ENCODE results near the gene KLKB1. TPM values are rescaled to one million over a fixed set of nuclear protein-coding genes. Genes with fewer than 3 reads are reported as not detected.

The KLKB1 gene
- total RNA-seq, 1 donor from 2014 or later: not detected

DNA sequence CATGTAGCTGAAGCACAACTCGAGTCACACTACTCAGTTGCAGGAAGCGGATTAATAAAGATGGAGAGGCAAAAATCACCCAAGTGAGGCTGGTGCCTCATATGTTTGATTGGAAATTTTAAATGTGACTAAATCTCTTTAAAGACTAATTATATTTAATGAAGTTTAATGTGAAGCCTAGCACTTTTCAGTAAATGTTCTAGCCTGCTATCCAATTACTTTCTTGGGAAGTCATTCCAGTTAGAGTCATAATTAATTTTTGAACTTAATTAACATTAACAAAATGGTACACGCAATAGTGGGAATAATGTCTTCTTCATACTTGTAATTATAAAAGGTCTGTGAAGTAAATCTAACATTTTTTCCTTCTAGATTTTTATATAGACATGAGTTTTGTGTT, 59.3 kb downstream of the KLKB1 start:
- Mint-ChIP-seq H3K4me1 (no peaks in the 10 kb centered on the region), H3K4me3 (no peak overlapping the region), H3K27ac (no peak overlapping the region), H3K36me3 (no peaks in the 10 kb centered on the region), H3K9me3 (no peaks in the 10 kb centered on the region), H3K27me3 (ENCODE audit: low read depth) (peaks cover 12% of the 10 kb centered on the region)
- no peak for DNase-seq (ENCODE audit: low spot score in 2 of 2, unreplicated experiment in 2 of 2)
- TF ChIP-seq, protein P1, sequence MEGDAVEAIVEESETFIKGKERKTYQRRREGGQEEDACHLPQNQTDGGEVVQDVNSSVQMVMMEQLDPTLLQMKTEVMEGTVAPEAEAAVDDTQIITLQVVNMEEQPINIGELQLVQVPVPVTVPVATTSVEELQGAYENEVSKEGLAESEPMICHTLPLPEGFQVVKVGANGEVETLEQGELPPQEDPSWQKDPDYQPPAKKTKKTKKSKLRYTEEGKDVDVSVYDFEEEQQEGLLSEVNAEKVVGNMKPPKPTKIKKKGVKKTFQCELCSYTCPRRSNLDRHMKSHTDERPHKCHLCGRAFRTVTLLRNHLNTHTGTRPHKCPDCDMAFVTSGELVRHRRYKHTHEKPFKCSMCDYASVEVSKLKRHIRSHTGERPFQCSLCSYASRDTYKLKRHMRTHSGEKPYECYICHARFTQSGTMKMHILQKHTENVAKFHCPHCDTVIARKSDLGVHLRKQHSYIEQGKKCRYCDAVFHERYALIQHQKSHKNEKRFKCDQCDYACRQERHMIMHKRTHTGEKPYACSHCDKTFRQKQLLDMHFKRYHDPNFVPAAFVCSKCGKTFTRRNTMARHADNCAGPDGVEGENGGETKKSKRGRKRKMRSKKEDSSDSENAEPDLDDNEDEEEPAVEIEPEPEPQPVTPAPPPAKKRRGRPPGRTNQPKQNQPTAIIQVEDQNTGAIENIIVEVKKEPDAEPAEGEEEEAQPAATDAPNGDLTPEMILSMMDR (IDR thresholded peaks at IDR 0.05; ENCODE audit: unreplicated experiment): no peak

DNA sequence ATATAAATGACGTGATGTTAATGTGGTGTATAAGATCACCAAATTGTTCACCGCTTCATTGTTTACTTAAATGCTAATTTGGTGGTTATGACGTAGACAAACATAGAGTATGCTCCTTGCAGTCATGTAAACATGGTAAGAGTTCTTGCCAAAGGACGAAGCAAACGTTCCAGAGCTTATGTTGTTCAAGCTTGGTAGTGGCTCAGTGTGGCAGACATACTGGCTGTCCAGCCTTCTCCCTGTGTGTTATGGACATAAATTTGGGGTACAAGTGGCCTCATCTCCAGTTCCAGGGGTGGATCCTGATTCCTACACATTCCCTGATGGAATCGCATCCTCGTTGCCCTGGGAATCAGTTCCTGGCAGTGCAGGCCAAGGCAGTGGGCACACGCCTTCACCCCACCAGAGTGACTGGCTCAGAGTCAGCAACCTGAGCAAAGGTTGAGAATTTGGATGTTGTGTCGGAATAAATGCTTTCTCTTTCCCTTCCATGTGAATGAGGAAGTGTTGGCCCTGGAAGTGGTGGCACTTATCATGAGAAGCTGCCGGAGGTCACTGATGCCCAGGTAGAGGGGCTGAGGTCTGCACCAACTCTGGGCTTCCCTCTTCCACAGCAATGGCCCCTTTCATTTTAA, 64.1 kb downstream of the KLKB1 start:
- Mint-ChIP-seq H3K9me3 (no peaks in the 10 kb centered on the region), H3K27ac (no peak overlapping the region), H3K36me3 (no peaks in the 10 kb centered on the region), H3K4me3 (no peak overlapping the region), H3K27me3 (ENCODE audit: low read depth) (peaks cover 11% of the 10 kb centered on the region), H3K4me1 (no peaks in the 10 kb centered on the region)
- TF ChIP-seq, protein P1 (IDR thresholded peaks at IDR 0.05; ENCODE audit: unreplicated experiment): no peak
- DNase-seq (ENCODE audit: low spot score in 2 of 2, unreplicated experiment in 2 of 2): no peak

DNA sequence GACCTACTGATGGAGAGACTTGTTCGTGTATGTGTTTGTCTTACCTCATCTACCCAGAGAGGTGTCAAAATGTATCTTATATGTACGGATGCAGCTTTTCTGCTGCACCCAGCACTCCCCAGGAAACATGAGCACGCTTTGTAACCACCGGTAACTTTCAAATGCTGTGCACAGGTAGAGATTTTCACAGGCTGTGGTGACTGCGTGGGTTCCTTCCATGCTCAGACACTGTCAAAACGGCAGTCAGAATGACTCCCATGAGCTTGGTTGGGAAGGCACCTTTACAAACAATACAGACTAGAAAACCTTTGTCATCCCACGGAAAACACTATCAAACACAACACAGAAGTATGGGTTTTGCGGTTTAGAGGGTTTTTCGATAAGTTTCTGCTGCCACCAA, 66.9 kb downstream of the KLKB1 start:
- TF ChIP-seq, protein P1 (IDR thresholded peaks at IDR 0.05; ENCODE audit: unreplicated experiment): no peak
- Mint-ChIP-seq H3K27me3 (ENCODE audit: low read depth) (peaks cover 19% of the 10 kb centered on the region), H3K4me3 (no peak overlapping the region), H3K27ac (no peak overlapping the region), H3K36me3 (no peaks in the 10 kb centered on the region), H3K4me1 (peaks cover 1% of the 10 kb centered on the region), H3K9me3 (no peaks in the 10 kb centered on the region)
- no peak for DNase-seq (ENCODE audit: low spot score in 2 of 2, unreplicated experiment in 2 of 2)

DNA sequence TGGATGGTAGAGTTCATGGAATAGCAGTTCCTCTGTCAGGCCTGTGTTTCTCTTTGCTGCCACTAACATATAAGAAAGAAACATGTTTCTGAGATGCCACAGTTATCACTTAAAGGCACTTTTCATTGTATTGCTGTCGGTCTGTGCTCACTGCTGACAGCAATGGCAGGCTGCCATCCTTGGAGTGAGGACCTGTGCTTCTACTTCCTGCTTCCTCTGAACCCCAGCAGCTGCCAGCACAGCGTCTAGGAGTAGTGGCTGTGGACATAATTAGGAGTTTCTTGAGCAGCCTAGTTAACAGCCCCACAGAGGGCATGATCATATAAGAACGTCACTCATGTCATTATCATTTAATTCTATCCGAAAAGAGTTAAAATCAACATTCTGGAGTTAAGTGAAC, 69.2 kb downstream of the KLKB1 start:
- Mint-ChIP-seq H3K4me1 (peaks cover 1% of the 10 kb centered on the region), H3K27me3 (ENCODE audit: low read depth) (peaks cover 32% of the 10 kb centered on the region), H3K36me3 (no peaks in the 10 kb centered on the region), H3K4me3 (no peak overlapping the region), H3K27ac (no peak overlapping the region), H3K9me3 (no peaks in the 10 kb centered on the region)
- TF ChIP-seq, protein P1 (IDR thresholded peaks at IDR 0.05; ENCODE audit: unreplicated experiment): no peak
- DNase-seq (ENCODE audit: low spot score in 2 of 2, unreplicated experiment in 2 of 2): no peak

DNA sequence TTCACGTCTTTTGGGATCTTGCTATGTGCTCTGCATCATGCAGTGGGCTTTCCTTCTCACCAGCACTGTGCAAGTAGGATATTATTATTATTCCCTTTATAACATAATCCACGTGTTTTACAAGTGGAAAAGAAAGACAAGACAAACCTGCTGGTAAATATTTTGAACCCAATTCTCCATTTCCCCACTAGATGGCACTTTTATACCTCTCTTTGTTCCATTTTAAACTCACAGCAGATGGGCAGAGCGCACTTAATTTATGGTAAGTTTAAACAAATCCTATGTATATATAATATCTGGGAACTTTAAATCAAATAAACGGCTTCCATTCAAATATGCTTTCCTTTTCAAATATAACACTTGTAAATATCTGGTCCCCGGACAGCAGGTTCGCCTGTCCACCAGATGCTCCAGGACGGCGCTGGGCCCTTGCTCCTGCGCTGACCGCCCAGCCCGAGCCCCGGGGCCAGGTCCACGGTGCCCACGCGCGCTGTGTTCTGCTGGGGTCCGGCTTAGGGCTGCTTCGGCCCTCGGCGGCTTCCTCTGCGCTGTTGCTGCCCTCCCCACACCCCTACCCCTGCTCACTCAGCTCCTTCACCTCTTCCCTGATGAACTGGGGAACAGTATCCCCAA, 69.8 kb downstream of the KLKB1 start:
- Mint-ChIP-seq H3K4me3 (no peak overlapping the region), H3K9me3 (no peaks in the 10 kb centered on the region), H3K36me3 (no peaks in the 10 kb centered on the region), H3K4me1 (peaks cover 1% of the 10 kb centered on the region), H3K27me3 (ENCODE audit: low read depth) (peaks cover 32% of the 10 kb centered on the region), H3K27ac (no peak overlapping the region)
- DNase-seq (ENCODE audit: low spot score in 2 of 2, unreplicated experiment in 2 of 2): no peak
- TF ChIP-seq, protein P1 (IDR thresholded peaks at IDR 0.05; ENCODE audit: unreplicated experiment): peak; percentile 74

Measured in mesothelial cell of epicardium (in vitro differentiated cells).